ACC112 (cell line): ENCODE data around the gene BTG1.

Experiments used
- H2AFZ ChIP-seq: fragments of 200-600 bp; sonication (generic); one replicate; pipeline ENCODE4 v1.6.0; 2017; ENCODE audit warnings: antibody characterized with exemption, low read length; ENCODE audit not compliant: unreplicated experiment
- H3K27ac ChIP-seq: fragments of 200-600 bp; sonication (generic); 2 replicates; pipeline ENCODE4 v1.5.1; 2014; ENCODE audit warnings: low read depth, mild to moderate bottlenecking, antibody characterized with exemption, low read length, moderate library complexity
- H3K27me3 ChIP-seq: fragments of 200-600 bp; sonication (generic); 2 replicates; pipeline ENCODE4 v1.6.1; 2014; ENCODE audit warnings: mild to moderate bottlenecking, antibody characterized with exemption, low read length, moderate library complexity, mixed read lengths; ENCODE audit not compliant: insufficient read depth
- H3K36me3 ChIP-seq: fragments of 200-600 bp; sonication (generic); 2 replicates; pipeline ENCODE4 v1.6.1; 2016; ENCODE audit warnings: mild to moderate bottlenecking, antibody characterized with exemption, low read length, moderate library complexity, mixed read lengths; ENCODE audit not compliant: insufficient read depth
- H3K4me1 ChIP-seq: fragments of 200-600 bp; sonication (generic); one replicate; pipeline ENCODE4 v1.6.1; 2016; ENCODE audit warnings: low read length, mixed read lengths; ENCODE audit not compliant: insufficient read depth, unreplicated experiment, control insufficient read depth
- H3K4me3 ChIP-seq: fragments of 200-600 bp; sonication (generic); 2 replicates; pipeline ENCODE4 v1.5.1; 2014; ENCODE audit warnings: mild to moderate bottlenecking, low read depth, low read length
- H3K79me2 ChIP-seq: fragments of 200-600 bp; sonication (generic); one replicate; pipeline ENCODE4 v1.6.0; 2016; ENCODE audit warnings: low read length; ENCODE audit not compliant: control insufficient read depth, unreplicated experiment, insufficient read depth

BTG1 gene

GRCh38 chr12:92149563-92149962 lies 3.9 kb upstream of the BTG1 start:
- H3K4me1 ChIP-seq, result peaks cover 12% of the 10 kb centered on the region
- H3K27ac ChIP-seq, result no peak overlapping the region
- H3K27me3 ChIP-seq, result no peaks in the 10 kb centered on the region
- H2AFZ ChIP-seq, result no peak overlapping the region
- H3K4me3 ChIP-seq, result no peak overlapping the region
- H3K36me3 ChIP-seq, result no peaks in the 10 kb centered on the region
- peaks cover 11% of the 10 kb centered on the region for H3K79me2 ChIP-seq

GRCh38 chr12:92147491-92147890 lies 1.8 kb upstream of the BTG1 start:
- peaks cover 15% of the 10 kb centered on the region for H3K36me3 ChIP-seq

GRCh38 chr12:92146497-92147224 lies 1.0 kb upstream of the BTG1 start:
- peak overlapping the region; percentile 81 for H2AFZ ChIP-seq
- H3K4me3 ChIP-seq, result peak overlapping the region; percentile 91
- H3K36me3 ChIP-seq, result peaks cover 19% of the 10 kb centered on the region
- H3K27ac ChIP-seq, result peak overlapping the region; percentile 60
- H3K79me2 ChIP-seq, result peaks cover 40% of the 10 kb centered on the region
- no peaks in the 10 kb centered on the region for H3K27me3 ChIP-seq
- peaks cover 12% of the 10 kb centered on the region for H3K4me1 ChIP-seq

More at GRCh38 chr12:92147491-92147890, 1.8 kb upstream of the BTG1 start:
- Histone ChIP-seq H3K27me3 (no peaks in the 10 kb centered on the region), H3K4me1 (peaks cover 12% of the 10 kb centered on the region), H3K79me2 (peaks cover 31% of the 10 kb centered on the region), H3K27ac (peak overlapping the region; percentile 60), H2AFZ (peak overlapping the region; percentile 81), H3K4me3 (peak overlapping the region; percentile 91)

GRCh38 chr12:92145481-92145730 lies 240 bp downstream of the BTG1 start:
- peaks cover 13% of the 10 kb centered on the region for H3K4me1 ChIP-seq
- peak overlapping the region; percentile 96 for H3K27ac ChIP-seq
- no peak overlapping the region for H2AFZ ChIP-seq
- no peaks in the 10 kb centered on the region for H3K27me3 ChIP-seq
- H3K79me2 ChIP-seq, result peaks cover 52% of the 10 kb centered on the region
- H3K4me3 ChIP-seq, result peak overlapping the region; percentile 97
- peaks cover 24% of the 10 kb centered on the region for H3K36me3 ChIP-seq

GRCh38 chr12:92144631-92145480 lies 790 bp downstream of the BTG1 start:
- peaks cover 26% of the 10 kb centered on the region for H3K36me3 ChIP-seq
- no peaks in the 10 kb centered on the region for H3K27me3 ChIP-seq
- peak overlapping the region; percentile 97 for H3K4me3 ChIP-seq
- peak overlapping the region; percentile 96 for H3K27ac ChIP-seq
- H2AFZ ChIP-seq, result no peak overlapping the region
- H3K79me2 ChIP-seq, result peaks cover 58% of the 10 kb centered on the region
- peaks cover 18% of the 10 kb centered on the region for H3K4me1 ChIP-seq

GRCh38 chr12:92143686-92144630 lies 1.7 kb downstream of the BTG1 start:
- H3K36me3 ChIP-seq, result peaks cover 28% of the 10 kb centered on the region
- H3K79me2 ChIP-seq, result peaks cover 67% of the 10 kb centered on the region
- peak overlapping the region; percentile 96 for H3K27ac ChIP-seq
- H3K4me3 ChIP-seq, result peak overlapping the region; percentile 97
- H2AFZ ChIP-seq, result no peak overlapping the region
- no peaks in the 10 kb centered on the region for H3K27me3 ChIP-seq
- H3K4me1 ChIP-seq, result peaks cover 27% of the 10 kb centered on the region

- Histone ChIP-seq H3K27me3 (no peaks in the 10 kb centered on the region), H3K27ac (peak overlapping the region; percentile 96), H2AFZ (no peak overlapping the region), H3K4me3 (peak overlapping the region; percentile 97), H3K36me3 (peaks cover 28% of the 10 kb centered on the region), H3K79me2 (peaks cover 74% of the 10 kb centered on the region), H3K4me1 (peaks cover 34% of the 10 kb centered on the region)
Measured at GRCh38 chr12:92143258-92143657, 2.4 kb downstream of the BTG1 start.

- Histone ChIP-seq H3K4me1 (peaks cover 36% of the 10 kb centered on the region), H3K36me3 (peaks cover 28% of the 10 kb centered on the region), H3K27me3 (no peaks in the 10 kb centered on the region), H3K27ac (peak overlapping the region; percentile 96), H2AFZ (no peak overlapping the region), H3K4me3 (peak overlapping the region; percentile 97), H3K79me2 (peaks cover 82% of the 10 kb centered on the region)
Measured at GRCh38 chr12:92142251-92142926, 3.3 kb downstream of the BTG1 start.

GRCh38 chr12:92141591-92142121 lies 4.0 kb downstream of the BTG1 start:
- no peaks in the 10 kb centered on the region for H3K27me3 ChIP-seq
- H3K27ac ChIP-seq, result peak overlapping the region; percentile 96
- no peak overlapping the region for H2AFZ ChIP-seq
- H3K79me2 ChIP-seq, result peaks cover 87% of the 10 kb centered on the region
- peaks cover 37% of the 10 kb centered on the region for H3K4me1 ChIP-seq
- peaks cover 28% of the 10 kb centered on the region for H3K36me3 ChIP-seq
- peak overlapping the region; percentile 97 for H3K4me3 ChIP-seq
